GM12878 (cell line): ENCODE measurements around the gene SLFN5. TPM values are rescaled to one million over a fixed set of nuclear protein-coding genes. Genes with fewer than 3 reads are reported as not detected.

Experiments
- ATAC-seq: fragments of 200-7000 bp; cut with Tn5 transposase; 3 replicates; pipeline ENCODE4 v1.9.1; 2020; ENCODE audit warnings: mild to moderate bottlenecking, moderate library complexity
- BruUV-seq: library from RNA; stranded (reverse); fragments of 400-500 nt; replicated peaks from 2 replicates; lab custom pipeline; 2021; lab: Mats Ljungman, UMichigan
- CTCF ChIA-PET: fragments of 300-600 bp; sonication (Branson Sonifier 250); formaldehyde crosslinking; extraction: SDS; loops from one replicate; lab custom pipeline; 2021; ENCODE audit warnings: inconsistent platforms; lab: Yijun Ruan, JAX
- POLR2A ChIA-PET: fragments of 350-600 bp; formaldehyde crosslinking; extraction: SDS; loops from one replicate; lab custom pipeline; 2021; ENCODE audit warnings: inconsistent platforms; lab: Charles Lee
- RAD21 ChIA-PET: fragments of 300-600 bp; sonication (Branson Sonifier 250); formaldehyde crosslinking; loops from one replicate; lab custom pipeline; 2023; ENCODE audit warnings: antibody characterized with exemption; ENCODE audit not compliant: unreplicated experiment; lab: Charles Lee
- SMC1A ChIA-PET: fragments of 300-600 bp; sonication (Branson Sonifier 250); formaldehyde crosslinking; loops from one replicate; lab custom pipeline; 2023; ENCODE audit not compliant: unreplicated experiment, uncharacterized antibody; lab: Charles Lee
- DNase-seq: peaks from one replicate; pipeline ENCODE4 v3.0.0-alpha.2; 2011; ENCODE audit warnings: low read depth, low spot score
- FAIRE-seq: peaks from 3 replicates; lab custom pipeline; 2011; peaks lifted over from hg19 to GRCh38; lab: Jason Lieb, UNC
- H2AFZ ChIP-seq: 2 replicates; pipeline ENCODE4 v1.6.0; 2011; ENCODE audit warnings: low read depth, low read length, control low read depth; ENCODE audit not compliant: control insufficient read depth
- H3K27ac ChIP-seq: 2 replicates; pipeline ENCODE4 v1.5.1; 2011; ENCODE audit warnings: control low read depth; ENCODE audit not compliant: control insufficient read depth, insufficient read depth
- H3K27me3 ChIP-seq, 2 experiments: replicated peaks in 1 of 2; 2 replicates each; pipeline versions ENCODE4 v1.6.0 to v1.6.1; 2011; ENCODE audit warnings: low read length in 1 of 2; ENCODE audit not compliant: control insufficient read depth in 2 of 2, insufficient read depth in 2 of 2
- H3K36me3 ChIP-seq, 2 experiments: 2 replicates each; pipeline ENCODE4 v1.5.1; 2011; ENCODE audit warnings: low read length in 1 of 2; ENCODE audit not compliant: control insufficient read depth in 2 of 2, insufficient read depth in 2 of 2
- H3K4me1 ChIP-seq: 2 replicates; pipeline ENCODE4 v1.6.1; 2011; ENCODE audit warnings: mild to moderate bottlenecking, low read length, moderate library complexity, mixed read lengths; ENCODE audit not compliant: control insufficient read depth, insufficient read depth
- H3K4me2 ChIP-seq: 2 replicates; pipeline ENCODE4 v1.6.0; 2011; ENCODE audit warnings: control low read depth; ENCODE audit not compliant: control insufficient read depth, insufficient read depth
- H3K4me3 ChIP-seq: fragments of 200-600 bp; sonication (generic); 2 replicates; pipeline ENCODE4 v1.5.1; 2016
- H3K79me2 ChIP-seq: 2 replicates; pipeline ENCODE4 v1.6.0; 2011; ENCODE audit warnings: low read length; ENCODE audit not compliant: control insufficient read depth, insufficient read depth
- H3K9ac ChIP-seq: 2 replicates; pipeline ENCODE4 v1.8.0; 2011; ENCODE audit warnings: low read length, control low read depth, mixed read lengths; ENCODE audit not compliant: control insufficient read depth, insufficient read depth
- H3K9me3 ChIP-seq: replicated peaks from 3 replicates; pipeline ENCODE4 v1.5.1; 2011; ENCODE audit warnings: mild to moderate bottlenecking, low read length; ENCODE audit not compliant: control insufficient read depth, insufficient read depth
- H4K20me1 ChIP-seq: 2 replicates; pipeline ENCODE4 v1.6.0; 2011; ENCODE audit not compliant: control insufficient read depth, insufficient read depth
- RFX5 ChIP-seq: IDR thresholded peaks from 2 replicates; pipeline ENCODE4 v1.6.1; 2011; ENCODE audit warnings: low read depth, low read length, improper control_type of control experiment
- WGBS: methylation state at CpG from one replicate; pipeline ENCODE4 v1.1.6; 2016; ENCODE audit warnings: low lambda C conversion rate; ENCODE audit not compliant: insufficient replicate concordance, insufficient coverage; ENCODE audit errors: missing lambda C conversion rate; 5-methylcytosine and 5-hydroxymethylcytosine counted together
- in situ Hi-C: fragments of 300-500 bp; cut with MboI; formaldehyde crosslinking; loops from 9 replicates; pipeline ENCODE4 v1.14.3; 2018; ENCODE audit warnings: mixed read lengths
- intact Hi-C: fragments of 100-400 bp; cut with micrococcal nuclease; formaldehyde crosslinking; loops from one replicate; pipeline ENCODE4 v1.14.2; 2022; ENCODE audit not compliant: unreplicated experiment
- polyA plus RNA-seq, 11 experiments: library from polyadenylated mRNA; depleted of rRNA in 4 of 11; unstranded in 6 of 11; stranded (reverse) in 5 of 11; fragments of >200 nt; fragmentation: Nextera tagmentation in 4 of 11; fragmentation: Illumina TruSeq in 1 of 11; extraction: Ambion mirVana in 4 of 11; extraction: Trizol in 1 of 11; gene quantifications; 1 replicate in 1 of 11; 2 replicates in 10 of 11; pipeline versions ENCODE4 v1.2.1 to v1.2.3, GENCODE V29; 2011 to 2016; ENCODE audit warnings: inconsistent platforms in 2 of 11, missing spikeins in 2 of 11, low read depth in 1 of 11
- total RNA-seq, 4 experiments: library from RNA; depleted of rRNA in 3 of 4; stranded (reverse); fragments of >200 nt in 3 of 4; fragmentation: Illumina TruSeq in 1 of 4; extraction: Trizol in 1 of 4; gene quantifications; 2 replicates each; pipeline versions ENCODE4 v1.2.1 to v1.2.3, GENCODE V29; 2013 to 2021

The SLFN5 gene
- total and polyA plus RNA-seq, 10 of the 15 experiments (the other 5 are each of a cell fraction or from before 2014, with no cell fraction given) = 0.19 to 2.1 (median 1.3) TPM

DNA sequence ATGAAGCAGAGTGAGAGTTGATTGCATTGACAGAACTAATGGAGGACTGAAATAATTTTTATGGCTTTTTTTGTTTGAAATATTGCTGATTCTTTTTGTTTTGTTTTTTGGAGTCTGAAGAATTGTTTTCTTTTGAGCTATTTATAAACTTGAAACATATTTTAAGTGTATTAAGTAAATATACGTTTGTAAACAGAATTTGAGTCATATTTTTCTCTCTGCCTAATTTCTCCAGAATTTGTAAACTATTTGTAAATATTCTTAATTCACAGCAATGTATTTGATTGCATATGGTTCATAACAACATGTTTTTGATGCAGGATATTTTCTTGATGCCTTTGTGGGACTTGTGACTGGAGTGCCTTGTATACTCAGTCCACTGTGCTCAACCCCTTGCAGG is 79.9 kb downstream of the SLFN5 start:
- DNase-seq (no peak), ATAC-seq (no peak)
- WGBS = 30% methylated on average over 1 of the region's 1 CpG
- no peaks in the 10 kb centered on the region for H4K20me1 ChIP-seq
- intact Hi-C loops (no loop called here), in situ Hi-C loops (no loop called here)
- no TSS peak for BruUV-seq
- H3K4me2 ChIP-seq = no peak overlapping the region
- no peak overlapping the region for H3K27ac ChIP-seq
- POLR2A ChIA-PET = no interaction called here
- no peaks in the 10 kb centered on the region; the same call in 2 of the 3 replicates for H3K9me3 ChIP-seq
- TF ChIP-seq RFX5 = no peak
- TF ChIP-seq, all 136 proteins: peak for 0
- no peak overlapping the region for H3K4me3 ChIP-seq
- H3K36me3 ChIP-seq = no peaks in the 10 kb centered on the region
- SMC1A ChIA-PET = no interaction called here
- CTCF ChIA-PET = no interaction called here
- FAIRE-seq = no peak
- no peak overlapping the region for H3K9ac ChIP-seq
- no peak overlapping the region for H2AFZ ChIP-seq
- peaks cover 0 to 6% of the 10 kb centered on the region in 2 experiments; a peak in 1 of 4 replicates for H3K27me3 ChIP-seq
- no peaks in the 10 kb centered on the region for H3K79me2 ChIP-seq
- H3K4me1 ChIP-seq = no peaks in the 10 kb centered on the region
- RAD21 ChIA-PET = no interaction called here

Other genes starting within 250 kb of the SLFN5 start
Only the 7 nearest of the 9 such genes appear.
- gene RFFL, start 179.4 kb upstream of the SLFN5 start, total RNA-seq (2014; rRNA removed) = 28.6 and 31.4 TPM in 2 replicates
- gene RFFL, start 179.4 kb upstream of the SLFN5 start, total RNA-seq (2014; rRNA removed; fragmentation: Illumina TruSeq; extraction: Trizol) = 25.4 and 26.1 TPM in 2 replicates
- 37.4 and 38.3 TPM in 2 replicates for gene RFFL, start 179.4 kb upstream of the SLFN5 start, total RNA-seq (2021)
- 51.1 and 56.1 TPM in 2 replicates for gene RFFL, start 179.4 kb upstream of the SLFN5 start, polyA plus RNA-seq (2011; rRNA removed)
- 25.3 and 27.0 TPM in 2 replicates for gene RFFL, start 179.4 kb upstream of the SLFN5 start, polyA plus RNA-seq (2014; fragmentation: Illumina TruSeq; extraction: Trizol)
- 1 to 10 TPM; 4.7 to 6.7 TPM for gene RFFL, start 179.4 kb upstream of the SLFN5 start, polyA plus RNA-seq (2014; fragmentation: Nextera tagmentation; extraction: Ambion mirVana)
- 24.5 and 26.4 TPM in 2 replicates for gene RFFL, start 179.4 kb upstream of the SLFN5 start, polyA plus RNA-seq (2014; rRNA removed)
- 10 to 100 TPM; 26.7 to 31.0 TPM for gene RFFL, start 179.4 kb upstream of the SLFN5 start, polyA plus RNA-seq (2016; fragmentation: Nextera tagmentation; extraction: Ambion mirVana)
- gene RAD51D, start 123.2 kb upstream of the SLFN5 start, total RNA-seq (2014; rRNA removed) = 12.0 and 12.3 TPM in 2 replicates
- 10.0 and 11.5 TPM in 2 replicates for gene RAD51D, start 123.2 kb upstream of the SLFN5 start, total RNA-seq (2014; rRNA removed; fragmentation: Illumina TruSeq; extraction: Trizol)
- gene RAD51D, start 123.2 kb upstream of the SLFN5 start, total RNA-seq (2021) = 22.1 and 26.0 TPM in 2 replicates
- 13.0 and 14.7 TPM in 2 replicates for gene RAD51D, start 123.2 kb upstream of the SLFN5 start, polyA plus RNA-seq (2011; rRNA removed)
- gene RAD51D, start 123.2 kb upstream of the SLFN5 start, polyA plus RNA-seq (2014; fragmentation: Illumina TruSeq; extraction: Trizol) = 7.0 and 11.8 TPM in 2 replicates
- gene RAD51D, start 123.2 kb upstream of the SLFN5 start, polyA plus RNA-seq (2014; fragmentation: Nextera tagmentation; extraction: Ambion mirVana) = 1 to 10 TPM; 2.6 to 4.9 TPM
- gene RAD51D, start 123.2 kb upstream of the SLFN5 start, polyA plus RNA-seq (2014; rRNA removed) = 16.7 and 21.2 TPM in 2 replicates
- 10 to 100 TPM; 24.2 to 29.3 TPM for gene RAD51D, start 123.2 kb upstream of the SLFN5 start, polyA plus RNA-seq (2016; fragmentation: Nextera tagmentation; extraction: Ambion mirVana)
- 0.11 TPM in 1 of 2 replicates, not detected in the other for gene FNDC8, start 121.5 kb upstream of the SLFN5 start, total RNA-seq (2014; rRNA removed)
- gene FNDC8, start 121.5 kb upstream of the SLFN5 start, total RNA-seq (2014; rRNA removed; fragmentation: Illumina TruSeq; extraction: Trizol) = not detected in 2 replicates
- 0.15 TPM in 1 of 2 replicates, not detected in the other for gene FNDC8, start 121.5 kb upstream of the SLFN5 start, total RNA-seq (2021)
- not detected in 2 replicates for gene FNDC8, start 121.5 kb upstream of the SLFN5 start, polyA plus RNA-seq (2011; rRNA removed)
- not detected in 2 replicates for gene FNDC8, start 121.5 kb upstream of the SLFN5 start, polyA plus RNA-seq (2014; fragmentation: Illumina TruSeq; extraction: Trizol)
- gene FNDC8, start 121.5 kb upstream of the SLFN5 start, polyA plus RNA-seq (2014; fragmentation: Nextera tagmentation; extraction: Ambion mirVana) = under 1 TPM in 1 of 2 experiments, not detected in 1; 0.06 TPM
- gene FNDC8, start 121.5 kb upstream of the SLFN5 start, polyA plus RNA-seq (2014; rRNA removed) = 0.09 TPM in 1 of 2 replicates, not detected in the other
- gene FNDC8, start 121.5 kb upstream of the SLFN5 start, polyA plus RNA-seq (2016; fragmentation: Nextera tagmentation; extraction: Ambion mirVana) = not detected
- gene NLE1, start 100.8 kb upstream of the SLFN5 start, total RNA-seq (2014; rRNA removed) = 30.6 and 33.0 TPM in 2 replicates
- 17.9 and 18.3 TPM in 2 replicates for gene NLE1, start 100.8 kb upstream of the SLFN5 start, total RNA-seq (2014; rRNA removed; fragmentation: Illumina TruSeq; extraction: Trizol)
- 33.5 and 39.1 TPM in 2 replicates for gene NLE1, start 100.8 kb upstream of the SLFN5 start, total RNA-seq (2021)
- 9.8 and 17.3 TPM in 2 replicates for gene NLE1, start 100.8 kb upstream of the SLFN5 start, polyA plus RNA-seq (2011; rRNA removed)
- 8.0 and 13.6 TPM in 2 replicates for gene NLE1, start 100.8 kb upstream of the SLFN5 start, polyA plus RNA-seq (2014; fragmentation: Illumina TruSeq; extraction: Trizol)
- 1 to 10 TPM; 2.4 to 5.5 TPM for gene NLE1, start 100.8 kb upstream of the SLFN5 start, polyA plus RNA-seq (2014; fragmentation: Nextera tagmentation; extraction: Ambion mirVana)
- gene NLE1, start 100.8 kb upstream of the SLFN5 start, polyA plus RNA-seq (2014; rRNA removed) = 27.2 and 33.3 TPM in 2 replicates
- gene NLE1, start 100.8 kb upstream of the SLFN5 start, polyA plus RNA-seq (2016; fragmentation: Nextera tagmentation; extraction: Ambion mirVana) = 10 to 100 TPM; 17.2 to 17.9 TPM
- gene UNC45B, start 95.3 kb upstream of the SLFN5 start, total RNA-seq (2014; rRNA removed) = not detected in 2 replicates
- not detected in 2 replicates for gene UNC45B, start 95.3 kb upstream of the SLFN5 start, total RNA-seq (2014; rRNA removed; fragmentation: Illumina TruSeq; extraction: Trizol)
- gene UNC45B, start 95.3 kb upstream of the SLFN5 start, total RNA-seq (2021) = not detected in 2 replicates
- not detected in 2 replicates for gene UNC45B, start 95.3 kb upstream of the SLFN5 start, polyA plus RNA-seq (2011; rRNA removed)
- gene UNC45B, start 95.3 kb upstream of the SLFN5 start, polyA plus RNA-seq (2014; fragmentation: Illumina TruSeq; extraction: Trizol) = not detected in 2 replicates
- not detected for gene UNC45B, start 95.3 kb upstream of the SLFN5 start, polyA plus RNA-seq (2014; fragmentation: Nextera tagmentation; extraction: Ambion mirVana)
- not detected in 2 replicates for gene UNC45B, start 95.3 kb upstream of the SLFN5 start, polyA plus RNA-seq (2014; rRNA removed)
- under 1 TPM in 1 of 2 experiments, not detected in 1; 0.03 TPM for gene UNC45B, start 95.3 kb upstream of the SLFN5 start, polyA plus RNA-seq (2016; fragmentation: Nextera tagmentation; extraction: Ambion mirVana)
- gene SLC35G3, start 48.7 kb upstream of the SLFN5 start, total RNA-seq (2014; rRNA removed) = not detected in 2 replicates
- not detected in 2 replicates for gene SLC35G3, start 48.7 kb upstream of the SLFN5 start, total RNA-seq (2014; rRNA removed; fragmentation: Illumina TruSeq; extraction: Trizol)
- gene SLC35G3, start 48.7 kb upstream of the SLFN5 start, total RNA-seq (2021) = not detected in 2 replicates
- not detected in 2 replicates for gene SLC35G3, start 48.7 kb upstream of the SLFN5 start, polyA plus RNA-seq (2011; rRNA removed)
- gene SLC35G3, start 48.7 kb upstream of the SLFN5 start, polyA plus RNA-seq (2014; fragmentation: Illumina TruSeq; extraction: Trizol) = not detected in 2 replicates
- not detected for gene SLC35G3, start 48.7 kb upstream of the SLFN5 start, polyA plus RNA-seq (2014; fragmentation: Nextera tagmentation; extraction: Ambion mirVana)
- gene SLC35G3, start 48.7 kb upstream of the SLFN5 start, polyA plus RNA-seq (2014; rRNA removed) = not detected in 2 replicates
- not detected for gene SLC35G3, start 48.7 kb upstream of the SLFN5 start, polyA plus RNA-seq (2016; fragmentation: Nextera tagmentation; extraction: Ambion mirVana)
- 28.4 and 37.5 TPM in 2 replicates for gene SLFN11, start 130.5 kb downstream of the SLFN5 start, total RNA-seq (2014; rRNA removed)
- gene SLFN11, start 130.5 kb downstream of the SLFN5 start, total RNA-seq (2014; rRNA removed; fragmentation: Illumina TruSeq; extraction: Trizol) = 38.9 and 39.7 TPM in 2 replicates
- 30.9 and 33.7 TPM in 2 replicates for gene SLFN11, start 130.5 kb downstream of the SLFN5 start, total RNA-seq (2021)
- 2.1 and 2.5 TPM in 2 replicates for gene SLFN11, start 130.5 kb downstream of the SLFN5 start, polyA plus RNA-seq (2011; rRNA removed)
- gene SLFN11, start 130.5 kb downstream of the SLFN5 start, polyA plus RNA-seq (2014; fragmentation: Illumina TruSeq; extraction: Trizol) = 34.3 and 43.8 TPM in 2 replicates
- 1 to 10 TPM; 7.9 to 8.0 TPM for gene SLFN11, start 130.5 kb downstream of the SLFN5 start, polyA plus RNA-seq (2014; fragmentation: Nextera tagmentation; extraction: Ambion mirVana)
- gene SLFN11, start 130.5 kb downstream of the SLFN5 start, polyA plus RNA-seq (2014; rRNA removed) = 26.5 and 30.5 TPM in 2 replicates
- gene SLFN11, start 130.5 kb downstream of the SLFN5 start, polyA plus RNA-seq (2016; fragmentation: Nextera tagmentation; extraction: Ambion mirVana) = 10 to 100 TPM; 30.6 to 33.8 TPM